Activated CD8-positive, alpha-beta memory T cell treated with anti-CD3 and anti-CD28 coated beads, Interleukin-2, amount 50 U/mL, for 48 hours (primary cell): Measurements from ENCODE around the gene KCNE3.
"Not testable (repeated sequence)": the region's sequence is repeated elsewhere in the genome, so short reads cannot be mapped to it uniquely, and the experiment has no call there.

Experiments used
- DNase-seq: peaks from one replicate; pipeline ENCODE4 v3.0.0-alpha.2; 2020

KCNE3 gene

DNA sequence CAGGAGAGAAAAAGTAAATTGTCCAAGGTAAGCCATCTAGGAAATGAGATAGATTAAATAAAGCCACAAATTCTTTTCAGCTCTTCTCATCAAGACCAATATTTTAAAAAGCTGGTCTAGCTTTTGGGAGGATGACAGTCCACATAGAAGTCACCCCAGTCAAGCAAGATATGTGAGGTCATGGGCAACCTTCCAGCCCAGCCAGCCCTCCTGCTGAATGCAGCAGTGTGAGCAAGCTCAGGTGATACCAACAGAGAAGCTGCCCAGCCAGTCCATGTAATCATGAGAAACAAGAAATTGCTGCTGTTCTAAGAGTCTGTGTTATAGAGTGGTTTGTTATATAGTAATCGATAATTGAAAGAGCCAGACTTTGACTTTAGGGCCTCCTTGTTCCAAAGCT, 28.7 kb downstream of the KCNE3 start:
- no peak for DNase-seq

DNA sequence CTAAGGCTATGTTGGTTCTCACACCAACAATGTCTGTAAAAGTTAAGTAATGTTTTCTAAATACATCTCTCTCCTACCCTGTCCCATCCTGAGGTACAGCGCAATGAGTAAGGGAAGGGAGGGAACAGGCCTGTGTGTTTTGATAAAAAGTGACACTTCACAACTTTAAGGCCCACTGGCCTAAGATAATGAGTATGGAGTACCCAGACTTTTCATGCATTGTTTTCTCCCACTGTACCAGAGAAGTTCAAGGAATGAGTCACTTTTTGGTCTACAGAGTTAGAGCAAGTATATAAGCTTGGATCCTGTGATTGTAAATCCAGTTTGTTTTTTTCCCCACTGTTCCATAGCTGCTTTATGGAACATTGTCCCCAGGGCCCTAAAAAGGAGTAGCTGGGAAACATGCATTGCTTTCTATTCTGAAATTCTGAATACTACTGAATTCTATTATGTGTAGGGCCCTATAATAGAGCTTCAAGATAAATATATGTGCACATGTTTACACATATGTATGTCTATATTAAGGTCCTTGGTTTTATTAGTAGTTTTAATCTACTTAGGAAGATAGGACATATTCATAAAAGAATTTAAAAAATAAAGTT, 29.8 kb downstream of the KCNE3 start:
- no peak for DNase-seq

DNA sequence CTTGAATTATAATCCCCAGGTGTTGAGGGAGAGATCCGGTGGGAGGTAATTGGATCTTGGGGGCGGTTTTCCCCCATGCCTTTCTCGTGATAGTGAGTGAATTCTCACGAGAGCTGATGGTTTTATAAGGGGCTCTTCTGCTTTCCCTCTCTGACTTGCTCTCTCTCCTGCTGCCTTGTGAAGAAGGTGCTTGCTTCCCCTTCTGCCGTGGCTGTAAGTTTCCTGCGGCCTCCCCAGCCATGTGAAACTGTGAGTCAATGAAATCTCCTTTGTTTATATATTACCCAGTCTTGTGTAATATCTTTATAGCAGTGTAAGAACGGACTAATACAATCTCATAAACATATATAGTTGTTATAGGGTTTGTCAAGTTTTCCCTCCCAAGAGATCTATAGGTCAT, 32.8 kb downstream of the KCNE3 start:
- DNase-seq, result no peak

DNA sequence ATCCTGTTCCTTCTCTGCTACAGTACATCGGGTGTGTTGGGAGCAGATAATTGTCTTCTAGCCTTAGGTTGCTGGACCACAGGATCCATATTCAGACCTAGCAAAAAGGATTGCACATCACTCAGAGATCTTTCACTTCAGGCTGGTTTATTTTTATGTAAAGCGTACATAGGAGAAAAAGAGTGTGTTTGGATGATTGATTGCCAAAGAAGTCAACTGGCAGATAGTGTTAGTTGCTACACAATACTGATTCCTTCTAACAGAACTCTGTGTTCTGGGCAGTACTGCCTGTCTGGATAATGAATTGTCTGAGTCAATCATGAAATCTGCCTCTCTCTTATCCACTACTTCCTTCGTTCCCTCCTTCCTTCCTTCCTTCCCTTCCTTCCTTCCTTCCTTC, 38.1 kb downstream of the KCNE3 start:
- DNase-seq, result no peak

DNA sequence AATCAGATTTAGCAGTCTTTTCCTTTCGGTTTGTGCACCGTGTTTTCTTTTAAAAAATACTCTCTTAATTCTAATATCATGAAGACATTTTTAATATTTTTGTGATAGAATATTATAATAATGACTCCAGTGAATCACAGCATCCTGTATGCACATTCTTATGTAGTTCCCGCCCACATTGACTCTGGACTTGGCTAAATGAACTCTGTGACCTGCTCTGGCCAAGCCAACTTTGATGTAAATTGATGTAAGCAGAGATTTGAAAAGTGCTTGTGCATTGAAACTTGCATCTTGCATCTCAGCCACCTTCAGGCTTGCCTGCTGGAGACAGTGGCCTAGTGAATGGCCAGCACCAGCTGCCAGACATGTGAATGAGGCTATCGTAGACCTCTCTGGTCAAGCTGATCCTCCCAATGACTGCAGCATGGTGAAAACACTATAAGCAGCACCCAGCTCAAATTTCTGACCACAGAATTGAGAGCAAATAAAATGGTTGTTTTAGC, 39.9 kb downstream of the KCNE3 start:
- DNase-seq, result no peak

DNA sequence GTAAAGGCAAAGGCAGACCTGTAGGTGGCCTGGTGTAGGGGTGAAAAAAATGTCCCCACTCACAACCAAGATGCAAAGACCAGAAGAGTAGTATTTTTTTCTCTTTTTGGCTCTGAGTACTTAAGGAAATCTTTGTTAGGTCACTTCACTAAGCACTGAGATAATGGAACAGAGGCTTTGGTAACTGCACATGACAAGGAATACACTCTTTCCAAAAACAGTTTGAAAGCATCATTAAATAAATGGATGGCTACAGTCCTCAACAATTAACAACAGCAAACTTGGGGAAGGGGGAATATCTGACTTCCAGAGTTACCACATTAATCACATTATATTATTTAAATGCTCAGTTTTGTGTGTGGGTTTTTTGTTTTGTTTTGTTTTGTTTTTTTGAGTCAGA, 42.2 kb downstream of the KCNE3 start:
- DNase-seq, result no peak

DNA sequence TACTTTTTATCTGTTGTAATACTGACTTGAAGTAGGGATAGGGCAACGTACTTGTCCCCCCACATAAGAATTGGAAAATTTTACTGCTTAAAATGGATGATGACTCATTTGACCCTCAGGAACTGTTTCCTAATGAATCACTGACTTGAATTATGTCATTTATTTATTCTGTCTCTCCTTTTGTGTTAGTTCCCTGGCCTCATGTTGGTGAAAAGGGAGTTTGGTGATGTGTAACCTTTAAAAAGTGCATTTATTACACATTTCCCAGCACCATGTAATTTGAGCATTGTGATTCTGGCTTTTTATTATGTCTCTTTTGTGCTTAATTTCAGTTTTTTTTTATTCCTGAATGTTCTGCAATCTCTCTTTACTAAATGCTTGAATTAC, 48.8 kb downstream of the KCNE3 start:
- DNase-seq, result no peak

DNA sequence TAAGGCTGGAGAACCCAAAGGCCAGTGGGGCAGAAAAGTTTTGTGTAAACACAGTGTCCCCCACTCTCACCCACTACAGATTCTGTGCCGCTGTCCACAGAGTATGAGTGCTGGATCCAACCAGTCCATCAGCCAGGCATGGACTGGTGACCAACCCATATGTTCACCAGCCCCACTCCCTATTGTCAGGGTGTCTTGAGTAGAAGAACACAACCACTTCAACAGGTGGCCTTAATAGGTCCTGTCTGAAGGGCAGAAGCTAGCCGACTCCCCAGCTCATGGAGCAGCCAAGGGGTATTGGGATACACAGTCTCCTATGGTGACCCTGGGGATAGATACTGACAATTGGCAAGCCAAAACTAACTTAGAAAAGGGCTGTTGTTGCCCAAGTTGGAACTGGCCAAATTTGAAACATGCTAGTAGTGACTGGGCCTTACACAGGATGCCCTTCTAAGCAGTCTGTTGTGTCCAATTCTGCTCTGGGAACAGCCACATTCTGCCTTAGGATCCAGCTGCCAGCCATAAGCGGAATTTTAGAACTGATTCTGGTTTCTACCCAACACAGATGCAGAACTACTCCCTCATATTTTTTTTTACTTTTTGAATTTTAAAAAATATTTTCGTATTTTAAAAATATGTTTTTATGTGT, 49.4 kb downstream of the KCNE3 start:
- DNase-seq, result no peak

DNA sequence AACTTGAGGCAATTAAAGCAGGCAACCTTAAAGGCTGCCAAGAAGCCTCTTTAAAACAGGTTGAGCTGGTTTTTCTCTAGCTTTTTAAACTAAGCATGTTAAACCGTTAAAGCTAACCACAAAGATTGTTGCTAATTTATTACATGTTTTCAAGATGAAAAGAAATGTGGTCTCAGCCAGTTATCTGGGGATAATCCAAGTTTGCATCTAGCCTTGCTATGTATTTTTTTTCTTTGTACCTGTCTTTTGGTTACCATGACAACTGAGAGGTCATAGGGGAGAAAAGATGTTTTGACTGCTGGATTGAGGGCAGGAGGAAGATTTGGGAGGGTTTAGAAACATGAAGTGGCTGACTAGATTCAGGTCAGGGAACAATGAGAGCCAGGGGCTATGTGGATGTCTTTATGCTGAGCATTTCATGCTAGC, 50.0 kb downstream of the KCNE3 start:
- no peak for DNase-seq

DNA sequence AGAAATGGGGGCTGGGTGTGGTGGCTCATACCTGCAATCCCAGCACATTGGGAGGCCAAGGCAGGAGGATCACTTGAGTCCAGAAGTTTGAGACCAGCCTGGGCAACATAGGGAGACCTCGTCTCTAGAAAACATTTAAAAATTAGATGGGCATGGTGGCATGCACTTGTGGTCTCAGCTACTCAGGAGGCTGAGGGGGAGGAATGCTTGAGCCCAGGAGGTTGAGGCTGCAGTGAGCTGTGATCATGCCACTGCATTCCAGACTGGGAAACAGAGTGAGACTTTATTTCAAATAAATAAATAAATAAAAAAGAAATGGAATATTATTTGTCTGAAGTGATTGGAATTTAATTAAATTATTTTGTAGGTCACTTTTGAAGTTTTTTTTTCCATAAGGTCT, 50.4 kb downstream of the KCNE3 start:
- not testable (repeated sequence) for DNase-seq

DNA sequence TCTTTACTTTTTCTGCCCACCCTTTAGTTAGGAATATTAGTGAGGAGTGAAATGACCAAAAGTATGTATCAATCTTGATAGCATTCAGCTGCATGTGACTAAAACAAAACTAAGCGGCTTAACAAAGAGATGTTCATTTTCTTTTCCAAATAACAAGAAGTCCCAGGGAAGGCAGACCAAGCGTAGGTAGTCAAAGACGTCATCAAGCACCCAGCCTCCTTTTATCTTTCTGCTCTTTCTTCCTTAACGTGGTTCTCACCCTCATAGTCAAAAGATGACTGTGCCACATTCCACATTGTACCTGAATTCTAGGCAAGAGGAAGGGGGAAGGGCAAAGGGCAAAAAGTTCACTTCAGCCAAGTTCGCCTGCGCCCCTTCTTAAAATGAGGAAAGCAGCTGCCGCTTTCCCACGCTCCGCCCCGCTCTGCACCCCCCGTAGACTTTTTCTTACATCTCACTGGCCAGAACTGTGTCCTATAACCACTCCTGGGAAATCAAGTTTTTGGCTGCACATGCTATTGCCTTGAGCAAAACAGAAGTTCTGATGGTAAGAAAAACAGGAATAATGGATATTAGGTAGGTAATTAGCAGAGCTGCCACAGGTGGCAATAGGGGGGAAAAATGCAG, 54.5 kb downstream of the KCNE3 start:
- DNase-seq, result no peak

DNA sequence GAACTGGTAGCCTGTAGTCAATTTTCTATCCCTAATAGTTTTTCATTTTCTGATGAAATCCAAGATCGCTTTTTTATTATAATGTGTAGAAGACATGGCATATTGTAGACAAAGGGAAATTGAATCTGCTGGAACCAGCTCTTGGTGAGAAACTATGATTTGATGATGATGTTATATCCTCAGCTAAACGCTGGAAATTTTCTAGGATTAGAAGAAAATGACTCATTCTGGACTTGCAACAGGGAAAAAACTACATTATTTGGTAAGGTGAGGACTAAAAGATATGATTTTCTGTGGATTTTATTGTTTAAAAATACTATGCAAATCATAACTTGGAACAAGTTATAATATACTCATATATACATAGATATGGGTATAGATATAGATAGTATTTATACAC, 55.0 kb downstream of the KCNE3 start:
- no peak for DNase-seq

DNA sequence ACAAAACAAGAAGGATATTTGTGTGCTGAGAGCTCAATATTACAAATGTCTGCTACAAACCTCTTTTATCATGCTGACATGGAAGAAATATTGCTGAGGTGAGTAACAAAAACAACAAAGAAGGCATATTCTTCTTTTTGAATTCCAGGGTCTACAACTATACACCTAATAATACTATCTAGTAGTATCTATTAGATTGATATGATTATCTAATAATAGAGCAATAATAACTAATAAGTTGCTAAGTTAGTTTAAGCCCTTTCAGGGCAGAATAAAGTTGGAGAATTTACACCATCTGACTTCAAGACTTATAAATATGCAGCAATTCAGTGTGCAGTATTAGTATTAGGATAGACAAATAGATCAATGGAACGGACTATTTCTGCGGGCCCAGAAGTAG, 57.7 kb downstream of the KCNE3 start:
- DNase-seq, result no peak
